ENCODE results near the gene RNF157.
"Not testable (repeated sequence)": the region's sequence is repeated elsewhere in the genome, so short reads cannot be mapped to it uniquely, and the experiment has no call there.

The RNF157 gene

GRCh38 chr17:76270127-76270592 is 29.9 kb upstream of the RNF157 start:
- no peak for DNase-seq

- no peak for DNase-seq
Observed at GRCh38 chr17:76268991-76269981, 29.0 kb upstream of the RNF157 start.

DNA sequence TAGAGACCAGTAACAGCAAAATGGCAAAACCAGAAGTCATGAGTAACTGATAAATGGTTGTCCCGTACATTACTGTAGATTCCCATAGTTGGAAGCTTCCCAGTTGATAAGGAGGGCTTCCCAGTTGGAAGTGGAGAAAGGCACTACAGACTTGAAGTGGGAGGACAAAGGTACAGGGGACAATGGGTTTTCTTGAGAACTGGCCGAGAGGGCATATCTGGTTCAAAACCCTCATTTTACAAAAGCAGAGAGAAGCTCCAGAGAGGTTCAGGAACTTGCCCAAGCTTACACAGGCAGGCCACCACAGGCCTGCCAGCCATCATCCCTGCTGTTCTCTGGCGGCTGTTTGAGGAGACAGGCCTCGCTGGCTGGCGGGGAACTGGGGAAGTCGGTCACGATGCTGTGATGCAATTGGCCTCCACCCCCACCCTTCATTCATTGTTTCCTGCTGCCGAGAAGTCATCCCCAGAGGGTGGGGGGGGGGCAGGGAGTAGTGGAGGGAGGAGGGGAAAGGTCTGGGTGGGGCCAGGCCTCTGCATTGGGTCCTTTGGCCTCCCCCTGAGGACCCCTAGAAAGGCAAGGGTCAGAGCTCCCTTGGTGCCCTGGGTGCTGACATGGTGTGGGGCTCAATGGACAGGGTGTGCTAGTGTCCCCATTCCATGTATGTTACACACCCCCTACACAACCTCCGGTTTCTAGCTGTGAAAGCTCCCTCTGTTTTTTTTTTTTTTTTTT is 27.9 kb upstream of the RNF157 start:
- DNase-seq, result no peak

- DNase-seq, result not testable (repeated sequence)
Observed at GRCh38 chr17:76267581-76268001, 27.3 kb upstream of the RNF157 start.

DNA sequence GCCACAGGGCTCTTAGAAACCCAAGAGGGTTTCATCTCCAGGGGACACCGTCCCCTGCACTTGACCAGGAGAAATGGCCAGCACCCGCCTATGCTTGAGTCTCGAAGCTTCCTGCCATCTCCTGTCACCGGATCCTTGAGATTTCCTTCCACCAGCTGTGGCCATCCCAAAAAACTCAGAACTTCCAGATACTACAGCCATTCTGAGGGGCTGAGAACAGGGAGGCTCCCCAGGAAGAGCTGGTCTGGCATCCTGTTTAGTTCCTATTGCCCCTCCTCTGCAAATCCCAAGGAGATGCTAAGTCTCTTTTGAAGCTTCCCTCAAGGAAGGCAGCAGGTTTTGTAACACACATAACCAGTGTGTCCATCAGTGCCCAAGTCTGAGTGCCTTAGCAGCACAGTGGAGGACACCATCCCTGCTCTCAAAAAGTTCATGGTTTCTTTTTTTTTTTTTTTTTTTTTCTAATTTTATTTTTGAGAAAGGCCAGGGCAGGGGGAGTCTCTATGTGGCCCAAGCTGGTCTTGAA is 26.8 kb upstream of the RNF157 start:
- DNase-seq, result no peak

- DNase-seq, result no peak
Observed at GRCh38 chr17:76266244-76266938, 26.1 kb upstream of the RNF157 start.

DNA sequence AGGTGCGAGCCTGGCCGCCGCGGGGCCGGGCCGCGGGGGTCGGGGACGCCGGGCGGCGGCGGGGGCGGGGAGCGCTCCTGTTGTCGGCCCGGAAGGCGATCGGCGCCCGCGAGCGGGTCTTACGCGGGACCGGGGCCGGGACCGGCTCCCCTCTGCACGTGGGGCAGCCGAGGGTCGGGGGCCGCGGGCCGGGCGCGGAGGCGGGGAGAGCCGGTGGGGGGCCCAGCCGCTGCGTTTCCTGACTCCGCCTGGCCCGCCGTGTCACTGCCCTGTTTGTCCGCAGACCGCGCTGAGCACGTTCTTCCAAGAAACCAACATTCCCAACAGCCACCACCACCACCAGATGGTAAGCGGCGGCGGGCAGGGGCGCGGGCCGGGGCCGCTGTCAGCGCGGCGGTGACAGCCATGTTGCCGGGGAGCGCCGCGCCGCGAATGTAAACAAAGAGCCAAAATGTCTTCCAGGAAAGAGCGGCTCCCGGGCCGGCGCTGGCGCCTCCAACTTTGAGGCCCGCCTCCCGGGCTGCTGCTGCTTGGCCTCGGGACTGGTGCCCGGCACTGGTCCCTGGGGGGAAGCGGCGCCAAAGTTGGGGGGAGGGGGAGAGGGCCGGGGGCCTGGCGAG is 25.4 kb upstream of the RNF157 start:
- DNase-seq, result peak; percentile 13

DNA sequence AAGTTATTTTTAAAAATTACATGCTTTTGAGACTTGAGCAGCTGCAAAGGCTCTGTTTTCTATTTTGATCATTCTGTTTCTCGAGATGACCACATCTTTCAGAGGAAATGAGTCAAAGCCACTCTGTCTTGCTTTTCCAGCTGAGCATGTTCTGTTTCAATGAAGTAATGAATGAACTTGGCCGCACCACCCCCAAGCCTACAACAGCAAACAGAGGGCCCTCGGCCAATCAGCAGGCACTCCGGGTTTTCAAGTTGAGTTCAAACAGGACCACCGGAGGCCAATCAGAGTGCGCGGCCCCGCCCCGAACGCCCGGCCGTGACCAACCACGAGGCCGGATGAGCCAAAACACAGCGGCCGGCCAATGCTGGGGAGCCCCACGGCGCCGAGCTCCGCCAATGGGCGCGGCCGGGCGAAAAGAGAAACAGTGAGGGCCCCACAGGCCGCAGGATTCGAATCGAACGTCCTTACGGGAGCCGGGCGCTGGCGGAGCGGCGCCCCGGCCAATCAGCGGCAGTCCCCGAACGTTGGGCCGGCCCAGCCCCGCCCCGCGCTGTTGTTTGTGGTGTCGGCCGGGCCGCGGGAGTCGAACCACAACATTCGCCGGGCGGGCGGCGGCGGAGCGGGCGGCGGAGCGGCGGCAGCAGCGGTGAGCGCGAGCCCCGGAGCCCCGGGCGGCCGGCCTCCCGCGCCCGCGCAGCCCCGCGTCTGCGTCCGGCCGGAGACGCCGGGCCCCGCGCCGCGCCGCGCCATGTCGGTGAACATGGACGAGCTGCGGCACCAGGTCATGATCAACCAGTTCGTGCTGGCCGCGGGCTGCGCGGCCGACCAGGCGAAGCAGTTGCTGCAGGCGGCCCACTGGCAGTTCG is 24.7 kb upstream of the RNF157 start, which contains the start of gene UBALD2:
Gene UBALD2, plus strand, starts transcription at position 594 of the 869 bp plus-strand sequence. Its CDS starts 158 bp downstream, at position 752.
- peak; percentile 94 for DNase-seq

DNA sequence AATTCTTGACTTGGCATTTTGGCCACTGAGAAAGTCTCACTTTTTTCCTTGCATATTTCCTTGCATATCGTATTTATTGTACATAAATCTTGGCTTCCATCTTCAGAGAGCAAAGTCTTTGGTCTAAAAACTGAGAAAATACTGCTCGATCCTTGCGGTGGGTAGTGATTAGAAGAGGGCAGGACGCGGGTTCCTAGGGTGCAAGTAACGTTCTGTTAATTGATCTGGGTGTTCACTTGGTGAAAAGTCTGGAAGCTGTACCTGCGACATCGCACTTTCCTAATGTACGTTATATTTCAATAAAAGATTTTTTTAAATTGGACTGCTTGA is 24.1 kb upstream of the RNF157 start:
- no peak for DNase-seq

- no peak for DNase-seq
Observed at GRCh38 chr17:76263896-76264295, 23.6 kb upstream of the RNF157 start.

GRCh38 chr17:76262732-76263344 is 22.5 kb upstream of the RNF157 start:
- DNase-seq, result peak; percentile 70

DNA sequence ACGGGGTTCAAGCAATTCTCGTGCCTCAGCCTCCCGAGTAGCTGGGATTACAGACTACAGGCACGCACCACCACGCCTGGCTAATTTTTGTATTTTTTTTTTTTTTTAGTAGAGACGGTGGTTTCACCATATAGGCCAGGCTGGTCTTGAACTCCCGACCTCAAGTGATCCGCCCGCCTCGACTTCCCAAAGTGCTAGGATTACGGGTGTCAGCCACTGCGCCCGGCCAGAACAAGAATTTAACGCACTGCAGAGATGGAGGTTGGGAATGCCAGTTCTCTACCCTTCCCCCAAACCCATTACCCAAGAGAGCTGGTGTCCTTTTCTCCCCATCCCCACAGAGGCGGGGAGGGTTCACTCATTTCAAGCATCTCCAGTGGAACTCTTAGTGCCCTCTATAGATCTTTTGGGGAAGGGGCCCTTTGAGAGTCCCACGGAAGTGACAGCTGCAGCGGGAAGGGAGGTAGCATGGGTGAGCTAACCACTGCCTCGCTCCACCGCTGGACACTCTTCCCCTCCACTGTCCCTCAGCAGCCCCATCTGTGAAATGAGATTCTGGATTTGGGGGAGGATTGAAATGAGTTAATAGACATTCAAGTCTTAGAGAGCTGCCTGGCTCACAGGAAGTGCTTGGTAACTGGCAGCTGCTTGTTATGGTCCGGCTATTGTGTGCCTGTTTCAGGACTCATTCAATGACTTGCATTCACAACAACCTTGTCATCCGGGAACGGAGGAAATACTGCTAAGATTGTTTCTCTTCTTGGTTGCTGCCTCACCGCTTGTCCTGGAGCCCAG is 21.3 kb upstream of the RNF157 start:
- no peak for DNase-seq

DNA sequence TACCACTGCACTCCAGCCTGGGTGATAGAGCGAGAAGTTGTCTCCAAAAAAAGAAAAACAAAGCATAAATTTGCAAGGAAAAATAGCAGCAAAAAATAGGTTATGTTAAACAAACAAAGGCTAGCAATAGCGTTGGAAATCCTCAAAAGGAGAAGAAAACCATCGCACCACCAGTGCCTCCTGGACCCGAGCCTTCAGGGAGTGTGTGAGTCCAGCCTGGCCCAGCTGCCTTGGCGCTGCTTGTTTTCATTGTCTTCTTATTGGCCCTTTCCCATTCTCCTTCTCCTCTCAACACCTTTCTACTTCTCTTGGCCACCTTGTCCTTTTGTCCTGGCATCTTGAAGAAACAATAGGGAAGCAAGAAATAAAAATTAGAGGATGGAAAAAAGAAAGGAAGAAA is 20.4 kb upstream of the RNF157 start:
- no peak for DNase-seq

GRCh38 chr17:76260220-76260619 is 19.9 kb upstream of the RNF157 start:
- DNase-seq, result no peak

DNA sequence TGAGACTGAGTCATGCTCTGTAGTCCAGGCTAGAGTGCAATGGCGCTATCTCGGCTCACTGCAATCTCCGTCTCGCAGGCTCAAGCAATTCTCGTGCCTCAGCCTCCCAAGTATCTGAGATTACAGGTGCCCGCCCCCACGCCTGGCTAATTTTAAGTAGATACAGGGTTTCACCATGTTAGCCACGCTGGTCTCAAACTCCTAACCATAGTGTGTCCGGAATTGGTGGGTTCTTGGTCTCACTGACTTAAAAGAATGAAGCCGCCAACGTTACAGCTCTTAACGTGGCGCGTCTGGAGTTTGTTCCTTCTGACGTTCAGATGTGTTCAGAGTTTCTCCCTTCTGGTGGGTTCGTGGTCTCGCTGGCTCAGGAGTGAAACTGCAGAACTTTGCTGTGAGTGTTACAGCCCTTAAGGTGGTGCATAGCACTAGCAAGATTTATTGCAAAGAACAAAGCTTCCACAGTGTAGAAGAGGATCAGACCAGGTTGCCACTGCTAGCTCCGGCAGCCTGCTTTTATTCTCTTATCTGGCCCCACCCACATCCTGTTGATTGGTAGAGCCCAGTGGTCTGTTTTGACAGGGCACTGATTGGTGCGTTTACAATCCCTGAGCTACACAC is 16.2 kb upstream of the RNF157 start:
- DNase-seq, result not testable (repeated sequence)

DNA sequence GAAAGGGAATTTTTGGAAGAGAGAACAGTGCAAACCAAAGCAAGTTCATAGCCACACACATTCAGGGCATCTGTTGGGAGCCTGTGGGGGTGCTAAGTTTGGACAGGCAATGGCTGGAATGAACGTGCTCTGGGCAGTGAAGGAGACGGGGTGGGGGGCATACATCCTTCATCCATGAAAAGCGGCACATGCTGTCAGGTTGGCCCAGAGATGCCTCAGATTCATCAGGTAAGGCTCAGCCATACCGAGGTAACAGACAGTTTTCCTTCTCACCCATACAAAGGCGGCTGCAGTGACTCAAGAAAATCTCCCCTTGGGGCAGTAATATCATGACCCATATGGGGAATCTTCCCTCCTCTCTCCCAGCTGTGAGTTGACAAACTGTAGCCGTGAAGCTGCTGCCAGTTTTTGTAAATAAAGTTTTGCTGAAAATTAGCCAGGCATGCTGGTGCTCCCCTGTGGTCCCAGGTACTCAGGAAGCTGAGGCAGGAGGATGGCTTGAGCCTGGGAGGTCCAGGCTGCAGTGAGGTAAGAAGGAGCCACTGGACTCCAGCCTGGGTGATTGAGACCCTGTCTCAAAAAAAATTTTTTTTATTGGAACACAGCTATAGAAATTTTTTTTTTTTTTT is 15.6 kb upstream of the RNF157 start:
- DNase-seq, result no peak

GRCh38 chr17:76254275-76254674 is 14.0 kb upstream of the RNF157 start:
- no peak for DNase-seq

DNA sequence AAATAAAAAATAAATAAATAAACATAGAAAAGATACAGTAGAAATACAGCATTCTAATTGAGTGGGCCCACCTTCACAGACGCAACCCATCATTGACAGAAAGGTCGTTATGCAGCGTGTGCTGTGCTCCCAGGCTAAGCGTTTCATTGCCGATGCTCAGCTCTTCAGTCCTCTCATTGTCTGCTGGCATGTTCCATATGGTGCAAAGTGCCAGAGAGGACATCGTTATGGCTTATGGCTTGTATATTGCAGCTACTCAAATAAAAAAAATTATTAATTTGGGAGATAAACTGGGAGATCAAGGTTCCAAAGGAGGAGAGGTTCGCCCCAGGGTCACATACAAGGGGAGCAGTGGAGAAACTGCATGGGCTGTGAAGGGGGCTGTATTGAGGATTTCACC is 13.5 kb upstream of the RNF157 start:
- no peak for DNase-seq

Data from NCI-H2029 (cell line).